Natural killer cell (primary cell): ENCODE results near the gene CFC1. TPM values are rescaled to one million over a fixed set of nuclear protein-coding genes. Genes with fewer than 3 reads are reported as not detected.
"Not testable (repeated sequence)": the region's sequence is repeated elsewhere in the genome, so short reads cannot be mapped to it uniquely, and the experiment has no call there.

Experiments used
- ATAC-seq, 3 donors: fragments of 150-1000 bp in 2 of 3; fragments of 200-7000 bp in 1 of 3; cut with Tn5 transposase; 1 replicate in 1 of 3; 2 replicates in 2 of 3; pipeline ENCODE4 v1.10.0; 2021; ENCODE audit warnings: mild to moderate bottlenecking in 2 of 3, moderate library complexity in 2 of 3
- DNase-seq, 2 donors: peaks; one replicate each; pipeline versions ENCODE4 v3.0.0 to v3.0.0-alpha.2; 2013 to 2021; ENCODE audit warnings: mixed read lengths in 1 of 2
- H3K27ac ChIP-seq: one replicate; pipeline ENCODE4 v1.5.1; 2013; ENCODE audit warnings: mild to moderate bottlenecking, low read length
- H3K27me3 ChIP-seq: one replicate; pipeline ENCODE4 v1.6.1; 2013; ENCODE audit warnings: low read length; ENCODE audit not compliant: control insufficient read depth, insufficient read depth
- H3K36me3 ChIP-seq: one replicate; pipeline ENCODE4 v1.6.1; 2013; ENCODE audit warnings: low read length; ENCODE audit not compliant: control insufficient read depth, insufficient read depth
- H3K4me1 ChIP-seq: one replicate; pipeline ENCODE4 v1.6.1; 2013; ENCODE audit warnings: low read length; ENCODE audit not compliant: control insufficient read depth, insufficient read depth
- H3K4me3 ChIP-seq: one replicate; pipeline ENCODE4 v1.5.1; 2013; ENCODE audit warnings: low read length
- H3K9me3 ChIP-seq: one replicate; pipeline ENCODE4 v1.6.1; 2013; ENCODE audit warnings: low read length; ENCODE audit not compliant: control insufficient read depth, insufficient read depth
- H3K27ac Mint-ChIP-seq, 2 donors: one replicate each; pipeline ENCODE4 v1.8.0; 2022; ENCODE audit warnings: mild to moderate bottlenecking in 2 of 2, mixed read lengths in 2 of 2, moderate library complexity in 1 of 2
- H3K27me3 Mint-ChIP-seq, 2 donors: one replicate each; pipeline ENCODE4 v1.8.0; 2022; ENCODE audit warnings: low read depth in 2 of 2, mixed read lengths in 2 of 2
- H3K36me3 Mint-ChIP-seq: one replicate; pipeline ENCODE4 v1.8.0; 2022; ENCODE audit warnings: mixed read lengths
- H3K4me1 Mint-ChIP-seq, 2 donors: one replicate each; pipeline ENCODE4 v1.8.0; 2022; ENCODE audit warnings: mixed read lengths in 2 of 2
- H3K4me3 Mint-ChIP-seq: one replicate; pipeline ENCODE4 v1.8.0; 2022; ENCODE audit warnings: mild to moderate bottlenecking, moderate library complexity, mixed read lengths
- H3K9me3 Mint-ChIP-seq, 2 donors: one replicate each; pipeline ENCODE4 v1.8.0; 2022; ENCODE audit warnings: mixed read lengths in 2 of 2
- WGBS: methylation state at CpG from one replicate; pipeline ENCODE4 v1.1.7; 2013; ENCODE audit warnings: missing lambda C conversion rate; ENCODE audit not compliant: insufficient coverage; 5-methylcytosine and 5-hydroxymethylcytosine counted together
- intact Hi-C: fragments of 100-400 bp; cut with micrococcal nuclease; formaldehyde crosslinking; loops from one replicate; pipeline ENCODE4 v1.14.2; 2022
- total RNA-seq, 4 donors: library from RNA; stranded (reverse); fragments of 120-200 nt in 1 of 4; gene quantifications; one replicate each; pipeline versions ENCODE4 v1.2.3 to v1.2.4, GENCODE V29; 2013 to 2022

The CFC1 gene
- not detected for total RNA-seq
- not detected for total RNA-seq (2013)

DNA sequence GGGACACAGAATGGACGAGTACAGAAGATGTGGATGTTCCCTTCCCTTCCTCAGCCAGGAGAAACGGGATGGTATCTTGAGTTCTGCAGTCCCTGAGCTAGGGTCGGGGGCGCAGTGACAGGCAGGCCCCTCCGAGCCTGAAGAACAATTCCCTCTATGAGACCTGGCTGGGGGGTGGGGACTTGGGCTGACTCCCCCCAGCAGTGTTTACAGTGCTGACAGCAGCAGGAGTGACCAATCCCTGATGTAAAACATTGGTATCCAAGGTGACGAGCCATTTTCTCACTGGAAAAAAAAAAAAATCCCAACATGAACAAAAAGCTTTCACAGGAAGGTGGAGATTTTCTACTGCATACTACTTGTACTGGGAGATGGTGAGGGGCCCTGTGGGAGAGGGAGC is at the start of gene CFC1:
Gene CFC1, minus strand, starts transcription at position 183 of the 400 bp plus-strand sequence. CDS start 288 bp downstream, outside the sequence.
- intact Hi-C loops, H3K36me3 Mint-ChIP-seq, DNase-seq, H3K27ac ChIP-seq, H3K4me3 ChIP-seq, H3K4me1 Mint-ChIP-seq, H3K4me3 Mint-ChIP-seq, H3K9me3 ChIP-seq, ATAC-seq, H3K9me3 Mint-ChIP-seq, H3K27me3 ChIP-seq, H3K4me1 ChIP-seq, H3K36me3 ChIP-seq, H3K27ac Mint-ChIP-seq, H3K27me3 Mint-ChIP-seq: not testable (repeated sequence)
- WGBS = no CpG with 5 or more reads among the region's 6 CpGs

GRCh38 chr2:130641688-130642087 is 42.3 kb upstream of the CFC1 start:
- H3K9me3 ChIP-seq, intact Hi-C loops, H3K4me3 Mint-ChIP-seq, H3K4me1 ChIP-seq, H3K9me3 Mint-ChIP-seq, H3K27ac ChIP-seq, ATAC-seq, H3K4me1 Mint-ChIP-seq, H3K27me3 ChIP-seq, H3K36me3 Mint-ChIP-seq, H3K27ac Mint-ChIP-seq, H3K36me3 ChIP-seq, DNase-seq, H3K4me3 ChIP-seq: not testable (repeated sequence)
- WGBS = 100% methylated on average over 2 of the region's 4 CpGs
- peaks cover 4 to 12% of the 10 kb centered on the region in 2 donors for H3K27me3 Mint-ChIP-seq

GRCh38 chr2:130638973-130639372 is 39.6 kb upstream of the CFC1 start:
- H3K36me3 ChIP-seq, DNase-seq, H3K27ac ChIP-seq, H3K27me3 ChIP-seq, H3K9me3 Mint-ChIP-seq, H3K4me3 Mint-ChIP-seq, H3K27ac Mint-ChIP-seq, intact Hi-C loops, H3K4me3 ChIP-seq, H3K9me3 ChIP-seq, H3K36me3 Mint-ChIP-seq, ATAC-seq, H3K4me1 ChIP-seq, H3K4me1 Mint-ChIP-seq: not testable (repeated sequence)
- no CpG with 5 or more reads among the region's 2 CpGs for WGBS
- H3K27me3 Mint-ChIP-seq = peaks cover 7 to 12% of the 10 kb centered on the region in 2 donors

DNA sequence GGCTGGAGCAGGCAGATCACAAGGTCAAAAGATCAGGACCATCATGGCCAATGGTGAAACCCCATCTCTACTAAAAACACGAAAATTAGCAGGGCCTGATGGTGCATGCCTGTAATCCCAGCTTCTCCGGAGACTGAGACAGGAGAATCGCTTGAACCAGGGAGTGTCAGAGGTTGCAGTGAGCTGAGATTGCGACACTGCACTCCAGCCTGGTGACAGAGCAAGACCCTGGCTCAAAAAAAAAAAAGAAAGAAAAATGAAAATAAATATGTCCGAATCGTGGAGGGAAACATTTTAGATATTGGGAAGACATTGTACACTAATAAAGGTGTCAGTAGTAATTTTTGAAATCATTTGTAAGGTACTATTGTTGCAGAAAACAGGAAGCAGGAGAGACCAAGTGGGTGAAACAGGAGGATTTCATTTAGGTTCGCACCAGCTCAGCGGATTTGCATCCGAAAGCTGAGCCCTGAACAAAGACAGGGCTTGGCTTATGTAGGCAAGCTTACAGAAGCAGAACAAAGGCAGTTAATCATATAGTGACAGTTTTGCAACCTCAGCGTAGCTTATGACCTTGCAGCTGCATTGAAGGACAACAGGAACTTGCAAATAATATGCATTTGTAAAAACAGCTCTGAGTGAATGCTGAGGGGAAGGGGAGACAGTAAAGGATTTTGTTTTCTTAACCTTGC is 29.6 kb upstream of the CFC1 start:
- not testable (repeated sequence) for ATAC-seq, H3K9me3 Mint-ChIP-seq
- 77% methylated on average over 6 of the region's 10 CpGs for WGBS

DNA sequence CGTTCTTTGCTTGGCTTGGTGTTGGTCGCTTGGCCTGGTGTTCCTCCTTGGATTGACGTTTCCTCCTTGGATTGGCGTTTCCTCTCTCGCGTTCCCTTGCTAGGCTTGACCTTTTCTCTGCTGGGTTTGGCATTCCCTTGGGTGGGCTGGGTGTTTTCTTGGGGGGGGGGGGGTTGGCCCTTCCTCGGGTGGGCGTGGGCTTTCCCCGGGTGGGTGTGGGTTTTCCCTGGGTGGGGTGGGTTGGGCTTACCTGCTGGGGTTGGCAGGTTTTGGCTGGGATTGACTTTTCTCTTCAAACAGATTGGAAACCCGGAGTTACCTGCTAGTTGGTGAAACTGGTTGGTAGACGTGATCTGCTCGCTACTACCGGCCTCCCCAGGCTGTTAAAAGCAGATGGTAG is 11.8 kb upstream of the CFC1 start, which contains the start of gene POTEJ:
Gene POTEJ, plus strand, starts transcription at position 301 of the 400 bp plus-strand sequence. Its CDS starts 93 bp downstream, at position 394.
- H3K36me3 Mint-ChIP-seq, intact Hi-C loops, H3K4me1 Mint-ChIP-seq, H3K27ac Mint-ChIP-seq, H3K27me3 Mint-ChIP-seq, H3K4me3 Mint-ChIP-seq, H3K27ac ChIP-seq, ATAC-seq, H3K4me3 ChIP-seq, H3K36me3 ChIP-seq, H3K9me3 Mint-ChIP-seq, H3K4me1 ChIP-seq, H3K27me3 ChIP-seq, DNase-seq, H3K9me3 ChIP-seq: not testable (repeated sequence)
- no CpG with 5 or more reads among the region's 13 CpGs for WGBS

More for the DNA sequence above, 29.6 kb upstream of the CFC1 start:
- H3K4me3 Mint-ChIP-seq, H3K36me3 Mint-ChIP-seq, H3K27ac Mint-ChIP-seq, H3K27ac ChIP-seq, H3K4me1 ChIP-seq, H3K4me1 Mint-ChIP-seq, H3K4me3 ChIP-seq, H3K9me3 ChIP-seq, intact Hi-C loops, H3K36me3 ChIP-seq, DNase-seq, H3K27me3 ChIP-seq, H3K27me3 Mint-ChIP-seq: not testable (repeated sequence)

DNA sequence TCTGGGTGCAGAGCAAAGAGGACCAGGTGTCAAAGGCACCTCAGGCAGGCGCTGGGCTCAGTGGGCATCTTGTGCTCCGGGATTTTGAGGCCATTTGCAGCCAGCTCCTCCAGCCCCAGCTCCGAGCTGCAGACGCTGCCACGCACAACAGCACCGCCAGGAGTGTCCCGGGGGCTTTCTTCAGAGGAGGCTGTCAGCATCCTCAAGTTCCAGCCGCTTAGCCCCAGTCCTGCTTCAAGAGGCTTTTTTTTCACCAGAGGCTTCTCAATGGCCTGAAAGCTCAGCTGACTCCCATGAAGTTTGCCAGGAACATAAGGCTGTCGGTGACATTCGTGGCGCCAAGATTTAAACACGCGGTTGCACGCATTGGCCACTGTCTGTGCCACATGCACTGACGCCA is 11.1 kb upstream of the CFC1 start:
- H3K36me3 ChIP-seq, ATAC-seq, H3K4me1 Mint-ChIP-seq, H3K36me3 Mint-ChIP-seq, DNase-seq, H3K27me3 ChIP-seq, H3K27ac Mint-ChIP-seq, H3K4me1 ChIP-seq, H3K9me3 ChIP-seq, intact Hi-C loops, H3K27ac ChIP-seq, H3K4me3 Mint-ChIP-seq, H3K9me3 Mint-ChIP-seq, H3K27me3 Mint-ChIP-seq, H3K4me3 ChIP-seq: not testable (repeated sequence)
- 94% methylated on average over 13 of the region's 15 CpGs for WGBS

GRCh38 chr2:130609002-130609920 is 9.9 kb upstream of the CFC1 start:
- not testable (repeated sequence) for H3K36me3 Mint-ChIP-seq, H3K4me1 Mint-ChIP-seq
- 47% methylated on average over 2 of the region's 28 CpGs for WGBS

More at GRCh38 chr2:130609002-130609920, 9.9 kb upstream of the CFC1 start:
- H3K9me3 Mint-ChIP-seq, H3K4me3 Mint-ChIP-seq, H3K4me1 ChIP-seq, DNase-seq, H3K27ac ChIP-seq, H3K4me3 ChIP-seq, H3K27me3 ChIP-seq, ATAC-seq, H3K27ac Mint-ChIP-seq, H3K9me3 ChIP-seq, H3K27me3 Mint-ChIP-seq, intact Hi-C loops, H3K36me3 ChIP-seq: not testable (repeated sequence)
